HCT116 (cell line): ENCODE measurements around the gene DNHD1. TPM values are rescaled to one million over a fixed set of nuclear protein-coding genes. Genes with fewer than 3 reads are reported as not detected.

Experiments used
- ATAC-seq: fragments of 200-7000 bp; cut with Tn5 transposase; 2 replicates; pipeline ENCODE4 v1.9.1; 2020; ENCODE audit warnings: mild to moderate bottlenecking, moderate library complexity
- BruUV-seq: library from RNA; stranded (reverse); fragments of 400-500 nt; replicated peaks from 2 replicates; lab custom pipeline; 2021; lab: Mats Ljungman, UMichigan
- CTCF ChIA-PET: fragments of 300-600 bp; sonication (Branson Sonifier 250); formaldehyde crosslinking; loops from one replicate; lab custom pipeline; 2021; ENCODE audit warnings: antibody characterized with exemption; lab: Charles Lee
- POLR2A ChIA-PET: fragments of 300-600, 350-600 bp; sonication (Branson Sonifier 250); formaldehyde crosslinking; loops from one replicate; lab custom pipeline; 2021; ENCODE audit warnings: antibody characterized with exemption; lab: Charles Lee
- RAD21 ChIA-PET, 2 experiments: fragments of 300-600 bp; sonication (Branson Sonifier 250); formaldehyde crosslinking; loops; one replicate each; lab custom pipeline; 2023; ENCODE audit warnings: low total read pairs in 2 of 2; ENCODE audit not compliant: uncharacterized antibody in 2 of 2, unreplicated experiment in 2 of 2, low non-redundant PET in 1 of 2; lab: Charles Lee
- DNase-seq: peaks from one replicate; pipeline ENCODE4 v3.0.0-alpha.2; 2010; ENCODE audit warnings: low read depth, low spot score
- H2AFZ ChIP-seq: fragments of 200-600 bp; shearing (Covaris generic), sonication (generic); 2 replicates; pipeline ENCODE4 v1.6.1; 2017; ENCODE audit warnings: low read depth, mixed run types, mixed read lengths, antibody characterized with exemption, low read length; ENCODE audit not compliant: poor library complexity, severe bottlenecking
- H3K27ac ChIP-seq: 2 replicates; pipeline ENCODE4 v1.5.1; 2012; ENCODE audit warnings: low read depth, low read length
- H3K27me3 ChIP-seq: fragments of 200-600 bp; sonication (generic); 2 replicates; pipeline ENCODE4 v1.6.1; 2016; ENCODE audit warnings: mixed run types, low read length, mixed read lengths; ENCODE audit not compliant: insufficient read depth
- H3K36me3 ChIP-seq, 2 experiments: fragments of 200-500 bp in 1 of 2; fragments of 200-600 bp in 1 of 2; sonication (Bioruptor generic) in 1 of 2; sonication (generic) in 1 of 2; 2 replicates each; pipeline versions ENCODE4 v1.5.1 to v1.6.1; 2014 to 2016; ENCODE audit warnings: low read length in 2 of 2, inconsistent platforms in 1 of 2, mixed read lengths in 1 of 2, mixed run types in 1 of 2; ENCODE audit not compliant: insufficient read depth in 2 of 2, control insufficient read depth in 1 of 2
- H3K4me1 ChIP-seq, 2 experiments: fragments of 200-600 bp in 1 of 2; sonication (generic) in 1 of 2; 2 replicates each; pipeline versions ENCODE4 v1.5.1 to v1.6.1; 2012 to 2017; ENCODE audit warnings: low read length in 2 of 2, inconsistent platforms in 1 of 2, mild to moderate bottlenecking in 1 of 2, mixed read lengths in 1 of 2, mixed run types in 1 of 2, moderate library complexity in 1 of 2; ENCODE audit not compliant: insufficient read depth in 2 of 2, control insufficient read depth in 1 of 2
- H3K4me2 ChIP-seq: fragments of 200-600 bp; sonication (generic); 2 replicates; pipeline ENCODE4 v1.6.1; 2017; ENCODE audit warnings: mixed run types, low read length, mixed read lengths
- H3K4me3 ChIP-seq, 2 experiments: fragments of 200-600 bp in 1 of 2; sonication (generic) in 1 of 2; replicated peaks in 1 of 2; 2 replicates each; pipeline ENCODE4 v1.5.1; 2011 to 2016; ENCODE audit warnings: low read length in 2 of 2, control low read depth in 1 of 2, low read depth in 1 of 2, mild to moderate bottlenecking in 1 of 2, mixed read lengths in 1 of 2, mixed run types in 1 of 2
- H3K79me2 ChIP-seq: fragments of 200-600 bp; sonication (generic); 2 replicates; pipeline ENCODE4 v1.6.1; 2017; ENCODE audit warnings: mild to moderate bottlenecking, mixed run types, low read length, moderate library complexity, mixed read lengths; ENCODE audit not compliant: insufficient read depth
- H3K9ac ChIP-seq: fragments of 200-600 bp; sonication (generic); 2 replicates; pipeline ENCODE4 v1.6.1; 2016; ENCODE audit warnings: low read length, mixed read lengths
- H3K9me2 ChIP-seq: fragments of 200-600 bp; sonication (generic), shearing (Covaris generic); 2 replicates; pipeline ENCODE4 v1.6.1; 2017; ENCODE audit warnings: mixed run types, mild to moderate bottlenecking, moderate library complexity; ENCODE audit not compliant: insufficient read depth
- H3K9me3 ChIP-seq, 2 experiments: fragments of 200-500 bp in 1 of 2; fragments of 200-600 bp in 1 of 2; sonication (Bioruptor generic) in 1 of 2; sonication (generic) in 1 of 2; 2 replicates each; pipeline ENCODE4 v1.6.1; 2014 to 2017; ENCODE audit warnings: low read length in 2 of 2, mixed read lengths in 2 of 2, inconsistent platforms in 1 of 2, low read depth in 1 of 2, mild to moderate bottlenecking in 1 of 2, mixed run types in 1 of 2, moderate library complexity in 1 of 2; ENCODE audit not compliant: control insufficient read depth in 1 of 2, insufficient read depth in 1 of 2
- H4K20me1 ChIP-seq: fragments of 200-600 bp; sonication (generic), shearing (Covaris generic); 2 replicates; pipeline ENCODE4 v1.6.1; 2017; ENCODE audit warnings: mixed run types, mild to moderate bottlenecking, moderate library complexity; ENCODE audit not compliant: insufficient read depth
- CBX3 ChIP-seq: IDR thresholded peaks from 2 replicates; pipeline ENCODE4 v1.6.1; 2012; ENCODE audit warnings: low read depth
- CEBPB ChIP-seq: IDR thresholded peaks from 2 replicates; pipeline ENCODE4 v1.6.1; 2012; ENCODE audit warnings: low read depth
- EGR1 ChIP-seq: IDR thresholded peaks from 2 replicates; pipeline ENCODE4 v1.6.1; 2012; ENCODE audit warnings: low read depth
- FOSL1 ChIP-seq: IDR thresholded peaks from 2 replicates; pipeline ENCODE4 v1.6.1; 2012; ENCODE audit warnings: low read depth
- POLR2AphosphoS5 ChIP-seq: IDR thresholded peaks from 2 replicates; pipeline ENCODE4 v1.6.1; 2011; ENCODE audit warnings: mild to moderate bottlenecking, low read depth, low read length, moderate library complexity
- SIN3A ChIP-seq: IDR thresholded peaks from 2 replicates; pipeline ENCODE4 v1.6.1; 2012; ENCODE audit warnings: low read depth
- SP1 ChIP-seq: IDR thresholded peaks from 2 replicates; pipeline ENCODE4 v1.6.1; 2012; ENCODE audit warnings: low read depth
- SRF ChIP-seq: IDR thresholded peaks from 2 replicates; pipeline ENCODE4 v1.6.1; 2012; ENCODE audit warnings: low read depth
- TCF7L2 ChIP-seq: IDR thresholded peaks from 2 replicates; pipeline ENCODE4 v1.7.0; 2011; ENCODE audit warnings: borderline replicate concordance, inconsistent platforms; ENCODE audit not compliant: insufficient read depth, insufficient read length; ENCODE audit errors: extremely low read depth
- ZBTB33 ChIP-seq: IDR thresholded peaks from 2 replicates; pipeline ENCODE4 v1.6.1; 2011; ENCODE audit warnings: mild to moderate bottlenecking, low read length, moderate library complexity; ENCODE audit not compliant: insufficient replicate concordance; ENCODE audit errors: extremely low read depth
- ZFX ChIP-seq: fragments of 450-650 bp; IDR thresholded peaks from 2 replicates; pipeline ENCODE4 v1.6.1; 2017
- ZNF274 ChIP-seq: fragments of 200-500 bp; sonication (Bioruptor generic); IDR thresholded peaks from 2 replicates; pipeline ENCODE4 v1.6.1; 2014; ENCODE audit warnings: mild to moderate bottlenecking, low read depth, low read length, inconsistent platforms
- intact Hi-C: fragments of 100-400 bp; cut with micrococcal nuclease; formaldehyde crosslinking; loops from 2 replicates; pipeline ENCODE4 v1.10.0; 2022
- total RNA-seq: library from RNA; stranded (reverse); gene quantifications from one replicate; pipeline ENCODE4 v1.2.1, GENCODE V29; 2021; ENCODE audit not compliant: unreplicated experiment
- TF ChIP-seq, protein P1 (sequence below): IDR thresholded peaks from 2 replicates; pipeline ENCODE4 v1.6.1; 2012; ENCODE audit warnings: low read depth
- TF ChIP-seq, protein P2 (sequence below): IDR thresholded peaks from 2 replicates; pipeline ENCODE4 v1.6.1; 2012

The DNHD1 gene
- total RNA-seq, 1 experiment from 2014 or later, result 8.0 TPM

GRCh38 chr11:6619004-6619745 is 122.1 kb downstream of the DNHD1 start, which contains the start of gene TPP1 (continued):
- TF ChIP-seq, protein P1, sequence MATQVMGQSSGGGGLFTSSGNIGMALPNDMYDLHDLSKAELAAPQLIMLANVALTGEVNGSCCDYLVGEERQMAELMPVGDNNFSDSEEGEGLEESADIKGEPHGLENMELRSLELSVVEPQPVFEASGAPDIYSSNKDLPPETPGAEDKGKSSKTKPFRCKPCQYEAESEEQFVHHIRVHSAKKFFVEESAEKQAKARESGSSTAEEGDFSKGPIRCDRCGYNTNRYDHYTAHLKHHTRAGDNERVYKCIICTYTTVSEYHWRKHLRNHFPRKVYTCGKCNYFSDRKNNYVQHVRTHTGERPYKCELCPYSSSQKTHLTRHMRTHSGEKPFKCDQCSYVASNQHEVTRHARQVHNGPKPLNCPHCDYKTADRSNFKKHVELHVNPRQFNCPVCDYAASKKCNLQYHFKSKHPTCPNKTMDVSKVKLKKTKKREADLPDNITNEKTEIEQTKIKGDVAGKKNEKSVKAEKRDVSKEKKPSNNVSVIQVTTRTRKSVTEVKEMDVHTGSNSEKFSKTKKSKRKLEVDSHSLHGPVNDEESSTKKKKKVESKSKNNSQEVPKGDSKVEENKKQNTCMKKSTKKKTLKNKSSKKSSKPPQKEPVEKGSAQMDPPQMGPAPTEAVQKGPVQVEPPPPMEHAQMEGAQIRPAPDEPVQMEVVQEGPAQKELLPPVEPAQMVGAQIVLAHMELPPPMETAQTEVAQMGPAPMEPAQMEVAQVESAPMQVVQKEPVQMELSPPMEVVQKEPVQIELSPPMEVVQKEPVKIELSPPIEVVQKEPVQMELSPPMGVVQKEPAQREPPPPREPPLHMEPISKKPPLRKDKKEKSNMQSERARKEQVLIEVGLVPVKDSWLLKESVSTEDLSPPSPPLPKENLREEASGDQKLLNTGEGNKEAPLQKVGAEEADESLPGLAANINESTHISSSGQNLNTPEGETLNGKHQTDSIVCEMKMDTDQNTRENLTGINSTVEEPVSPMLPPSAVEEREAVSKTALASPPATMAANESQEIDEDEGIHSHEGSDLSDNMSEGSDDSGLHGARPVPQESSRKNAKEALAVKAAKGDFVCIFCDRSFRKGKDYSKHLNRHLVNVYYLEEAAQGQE, result no peak
- no peak for TF ChIP-seq ZFX
- TF ChIP-seq CBX3, result no peak
- no peak for TF ChIP-seq ZNF274

- Histone ChIP-seq H3K27ac (no peak overlapping the region), H3K9me3 (no peaks in the 10 kb centered on the region), H3K9me2 (no peaks in the 10 kb centered on the region), H3K9ac (no peak overlapping the region), H3K36me3 (no peaks in the 10 kb centered on the region), H3K4me2 (no peak overlapping the region), H3K4me1 (peaks cover 5 to 15% of the 10 kb centered on the region in 2 experiments; a peak in 3 of 4 replicates), H3K27me3 (no peaks in the 10 kb centered on the region), H3K79me2 (peaks cover 11% of the 10 kb centered on the region; the same call in 1 of the 2 replicates), H2AFZ (no peak overlapping the region), H3K4me3 (no peak overlapping the region), H4K20me1 (no peaks in the 10 kb centered on the region)
- intact Hi-C loops, result no loop called here
- DNase-seq (no peak), ATAC-seq (no peak)
- TF ChIP-seq FOSL1 (no peak), ZBTB33 (no peak), SIN3A (no peak), SP1 (no peak), POLR2AphosphoS5 (no peak), SRF (no peak), ZNF274 (no peak), CBX3 (no peak), TCF7L2 (no peak), CEBPB (no peak), ZFX (no peak), EGR1 (no peak)
- TF ChIP-seq, protein P2, sequence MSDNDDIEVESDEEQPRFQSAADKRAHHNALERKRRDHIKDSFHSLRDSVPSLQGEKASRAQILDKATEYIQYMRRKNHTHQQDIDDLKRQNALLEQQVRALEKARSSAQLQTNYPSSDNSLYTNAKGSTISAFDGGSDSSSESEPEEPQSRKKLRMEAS, result no peak
- ChIA-PET CTCF (no interaction called here), POLR2A (no interaction called here), RAD21 (no interaction called here)
- BruUV-seq, result no TSS peak
These were observed 123.6 kb downstream of the DNHD1 start for GRCh38 chr11:6620636-6621035.
